CD4-positive, alpha-beta T cell treated with Interleukin-6 for 4 hours (primary cell): ENCODE measurements around the gene NUTM2B.
"Not testable (repeated sequence)": the region's sequence is repeated elsewhere in the genome, so short reads cannot be mapped to it uniquely, and the experiment has no call there.

Experiments
- DNase-seq: peaks from one replicate; pipeline ENCODE4 v3.0.0-alpha.2; 2020; ENCODE audit warnings: mixed read lengths

Gene NUTM2B

GRCh38 chr10:79753601-79754000 lies 50.6 kb downstream of the NUTM2B start:
- not testable (repeated sequence) for DNase-seq

GRCh38 chr10:79758297-79758993 lies 55.4 kb downstream of the NUTM2B start:
- DNase-seq = peak; percentile 1
